Kasumi-1 (cell line): Measurements from ENCODE around the gene GNG7.
"Not testable (repeated sequence)": the region's sequence is repeated elsewhere in the genome, so short reads cannot be mapped to it uniquely, and the experiment has no call there.

Source experiments
- DNase-seq, 2 experiments: peaks; one replicate each; lab custom pipeline; 2025; lab: John Stamatoyannopoulos, UW

Gene GNG7

GRCh38 chr19:2463694-2464093 is 238.8 kb downstream of the GNG7 start:
- DNase-seq = not testable (repeated sequence)

DNA sequence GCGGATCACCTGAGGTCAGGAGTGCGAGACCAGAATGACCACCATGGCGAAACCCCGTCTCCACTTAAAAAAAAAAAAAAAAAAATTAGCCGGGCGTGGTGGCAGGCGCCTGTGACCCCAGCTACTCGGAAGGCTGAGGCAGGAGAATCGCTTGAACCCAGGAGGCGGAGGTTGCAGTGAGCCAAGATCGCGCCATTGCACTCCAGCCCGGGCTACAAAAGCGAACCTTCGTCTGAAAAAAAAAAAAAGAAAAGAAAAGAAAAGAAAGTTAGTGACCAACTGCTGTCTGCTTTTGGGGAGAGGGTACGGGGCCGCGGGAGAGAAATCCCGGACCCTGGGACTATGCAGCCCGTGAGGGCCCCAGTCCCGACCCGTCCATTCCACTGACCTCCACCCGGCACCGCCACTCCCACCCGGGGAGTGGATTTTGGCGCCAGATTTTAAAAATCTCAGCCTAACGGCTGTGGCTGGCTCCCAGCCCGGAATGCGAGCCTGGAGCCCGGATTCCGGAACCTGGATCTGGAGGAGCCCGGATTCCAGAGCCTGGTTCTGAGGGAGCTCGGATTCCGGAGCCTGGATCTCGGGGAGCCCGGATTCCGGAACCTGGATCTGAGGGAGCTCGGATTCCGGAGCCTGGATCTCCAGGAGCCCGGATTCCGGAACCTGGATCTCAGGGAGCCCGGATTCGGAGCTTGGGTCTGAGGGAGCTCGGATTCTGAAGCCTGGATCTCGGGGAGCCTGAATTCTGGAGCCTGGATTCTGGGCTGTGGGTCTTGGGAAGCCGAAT is 239.7 kb downstream of the GNG7 start:
- DNase-seq = no peak

GRCh38 chr19:2461751-2462634 is 240.5 kb downstream of the GNG7 start:
- peak; percentile 49 to 54 for DNase-seq
